ENCODE measurements around the gene MPPED1.

The MPPED1 gene

GRCh38 chr22:43402128-43402527, 9.7 kb upstream of the MPPED1 start:
- no peak for DNase-seq (ENCODE audit: low read depth)
- no peak overlapping the region for H3K4me3 ChIP-seq (replicated peaks; ENCODE audit: low read depth, low read length)
- TF ChIP-seq CTCF (IDR thresholded peaks at IDR 0.05; ENCODE audit: low read length, missing control alignments) = no peak

GRCh38 chr22:43404673-43405385, 7.0 kb upstream of the MPPED1 start:
- H3K4me3 ChIP-seq (replicated peaks; ENCODE audit: low read depth, low read length) = no peak overlapping the region
- TF ChIP-seq CTCF (IDR thresholded peaks at IDR 0.05; ENCODE audit: low read length, missing control alignments) = no peak
- no peak for DNase-seq (ENCODE audit: low read depth)

GRCh38 chr22:43406186-43406790, 5.5 kb upstream of the MPPED1 start:
- no peak for DNase-seq (ENCODE audit: low read depth)
- no peak for TF ChIP-seq CTCF (IDR thresholded peaks at IDR 0.05; ENCODE audit: low read length, missing control alignments)
- no peak overlapping the region for H3K4me3 ChIP-seq (replicated peaks; ENCODE audit: low read depth, low read length)

- TF ChIP-seq CTCF (IDR thresholded peaks at IDR 0.05; ENCODE audit: low read length, missing control alignments) = no peak
- no peak for DNase-seq (ENCODE audit: low read depth)
- H3K4me3 ChIP-seq (replicated peaks; ENCODE audit: low read depth, low read length) = no peak overlapping the region
Measured at GRCh38 chr22:43407591-43407990, 4.2 kb upstream of the MPPED1 start.

- H3K4me3 ChIP-seq (replicated peaks; ENCODE audit: low read depth, low read length) = no peak overlapping the region
- TF ChIP-seq CTCF (IDR thresholded peaks at IDR 0.05; ENCODE audit: low read length, missing control alignments) = no peak
- no peak for DNase-seq (ENCODE audit: low read depth)
Measured at GRCh38 chr22:43408009-43408408, 3.8 kb upstream of the MPPED1 start.

- no peak for DNase-seq (ENCODE audit: low read depth)
- no peak overlapping the region for H3K4me3 ChIP-seq (replicated peaks; ENCODE audit: low read depth, low read length)
- TF ChIP-seq CTCF (IDR thresholded peaks at IDR 0.05; ENCODE audit: low read length, missing control alignments) = no peak
Measured at GRCh38 chr22:43409046-43409445, 2.8 kb upstream of the MPPED1 start.

GRCh38 chr22:43409800-43410199, 2.0 kb upstream of the MPPED1 start:
- TF ChIP-seq CTCF (IDR thresholded peaks at IDR 0.05; ENCODE audit: low read length, missing control alignments) = no peak
- no peak overlapping the region for H3K4me3 ChIP-seq (replicated peaks; ENCODE audit: low read depth, low read length)

More at GRCh38 chr22:43409800-43410199, 2.0 kb upstream of the MPPED1 start:
- DNase-seq (ENCODE audit: low read depth) = no peak
